T-helper 1 cell treated with Interleukin-12 subunit alpha and Interleukin-12 subunit beta and Interleukin-4 antibody, amounts not matched to agents 30 ng/mL and 1 ng/mL, for 36 hours (primary cell): ENCODE data around the gene NCK2. TPM values are rescaled to one million over a fixed set of nuclear protein-coding genes. Genes with fewer than 3 reads are reported as not detected.

Experiments
- intact Hi-C: fragments of 100-400 bp; cut with micrococcal nuclease; formaldehyde crosslinking; loops from one replicate; pipeline ENCODE4 v1.15.1; 2024
- total RNA-seq: library from RNA; stranded (reverse); gene quantifications from 2 replicates; pipeline ENCODE4 v1.2.3, GENCODE V29; 2022

The NCK2 gene
- total RNA-seq, 1 donor from 2014 or later = 74.3 TPM

DNA sequence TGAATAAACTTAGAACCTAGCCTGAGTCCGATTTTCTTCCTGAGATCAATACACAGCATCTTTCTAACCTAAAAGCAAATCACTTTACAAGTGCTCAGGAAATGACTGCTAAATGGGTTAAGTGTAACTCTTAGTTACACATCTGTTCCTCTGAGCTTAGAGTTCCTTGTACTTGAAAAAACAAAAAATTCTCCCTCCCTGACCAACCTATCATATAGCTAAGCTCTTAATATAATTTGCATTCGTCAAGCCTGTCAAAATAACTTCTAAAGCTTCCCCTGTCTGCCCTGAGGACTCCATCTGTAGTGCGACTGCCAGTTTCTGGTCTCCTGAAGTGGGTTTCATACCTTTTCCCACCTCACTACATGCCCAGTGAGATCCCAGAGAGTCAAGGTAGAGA lies 190.4 kb downstream of the NCK2 start:
- intact Hi-C loops = loop anchor here (1.0 to 10.0 kb wide), 2 partner anchors 8 to 260 kb away; partner anchors contain the start of gene UXS1

DNA sequence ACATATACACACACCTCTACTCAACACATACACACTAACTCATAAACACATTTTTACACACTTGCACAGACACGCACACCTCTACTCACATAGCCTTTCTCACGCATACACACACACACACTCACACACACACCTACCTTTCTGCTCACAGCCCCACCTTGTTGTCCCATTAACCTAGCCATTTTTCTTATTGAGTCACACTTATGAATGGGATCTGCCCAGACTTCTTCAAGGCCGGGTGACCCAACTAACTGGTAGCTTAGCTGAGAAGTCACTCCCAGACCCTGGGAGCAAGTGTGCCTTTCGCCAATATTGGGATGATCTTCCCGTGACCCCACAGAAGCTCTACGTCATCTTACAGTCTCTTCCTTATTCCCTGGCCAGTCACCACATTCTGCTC lies 192.2 kb downstream of the NCK2 start:
- intact Hi-C loops = loop anchor here (10.0 kb wide), 1 partner anchor 258 kb away; the partner anchor contains the start of gene UXS1

DNA sequence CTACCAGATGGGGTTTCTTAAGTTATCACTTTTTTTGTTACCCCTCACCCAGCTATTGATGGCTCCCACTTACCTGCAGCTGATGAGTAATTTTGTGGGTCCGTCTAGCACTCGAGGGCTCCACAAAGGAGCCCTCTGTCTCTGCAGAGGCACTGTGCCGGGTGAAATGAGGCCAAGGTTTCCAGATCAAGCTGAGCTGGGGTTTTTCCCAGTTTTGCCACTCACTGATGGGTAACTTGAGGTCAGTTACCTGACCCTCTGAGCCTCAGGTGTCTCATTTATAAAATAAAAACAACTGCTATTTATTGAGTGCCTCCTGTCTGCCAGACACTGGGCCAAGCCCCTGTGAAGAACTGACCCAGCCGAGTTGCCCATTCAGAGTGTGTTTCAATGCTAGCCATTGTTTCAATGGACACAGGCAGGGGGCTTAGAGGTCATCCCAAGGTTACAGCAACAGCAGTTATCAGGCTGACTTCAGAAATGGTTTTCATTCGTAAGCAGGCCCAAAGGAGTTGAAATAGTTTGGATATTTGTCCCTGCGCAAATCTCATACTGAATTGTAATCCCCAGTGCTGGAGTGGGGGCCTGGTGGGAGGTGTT lies 192.9 kb downstream of the NCK2 start:
- intact Hi-C loops = loop anchor here (10.0 kb wide), 1 partner anchor 257 kb away; the partner anchor contains the start of gene UXS1
